Kidney (tissue), 14 donors: ENCODE results near the gene TKTL2. TPM values are rescaled to one million over a fixed set of nuclear protein-coding genes. Genes with fewer than 3 reads are reported as not detected.

ENCODE experiments used
- DNase-seq, 5 donors: peaks; one replicate each; pipeline ENCODE4 v3.0.0-alpha.2; 2013 to 2020
- FAIRE-seq: peaks from 2 replicates; lab custom pipeline; 2012; peaks lifted over from hg19 to GRCh38; lab: Jason Lieb, UNC
- H3K27ac ChIP-seq, 2 donors: one replicate each; pipeline ENCODE4 v1.7.0; 2013; ENCODE audit warnings: low read depth in 2 of 2, low read length in 2 of 2, inconsistent platforms in 1 of 2
- H3K27me3 ChIP-seq: one replicate; pipeline ENCODE4 v1.7.1; 2013; ENCODE audit warnings: low read length, inconsistent platforms; ENCODE audit not compliant: control insufficient read depth, insufficient read depth
- H3K36me3 ChIP-seq, 3 donors: one replicate each; pipeline versions ENCODE4 v1.7.0 to v1.7.1; 2013; ENCODE audit warnings: low read length in 3 of 3, control low read depth in 1 of 3, inconsistent platforms in 1 of 3; ENCODE audit not compliant: insufficient read depth in 3 of 3, control insufficient read depth in 2 of 3
- H3K4me1 ChIP-seq, 3 donors: one replicate each; pipeline versions ENCODE4 v1.7.0 to v1.7.1; 2013; ENCODE audit warnings: low read length in 3 of 3, inconsistent platforms in 1 of 3, low read depth in 1 of 3; ENCODE audit not compliant: control insufficient read depth in 2 of 3, insufficient read depth in 2 of 3
- H3K4me3 ChIP-seq, 3 donors: one replicate each; pipeline versions ENCODE4 v1.7.0 to v1.8.1; 2013; ENCODE audit warnings: low read length in 3 of 3, control low read depth in 1 of 3, inconsistent platforms in 1 of 3
- H3K9ac ChIP-seq, 3 donors: one replicate each; pipeline versions ENCODE4 v1.7.0 to v1.7.1; 2013; ENCODE audit warnings: low read length in 3 of 3, control low read depth in 1 of 3, inconsistent platforms in 1 of 3
- H3K9me3 ChIP-seq, 3 donors: one replicate each; pipeline versions ENCODE4 v1.7.0 to v1.7.1; 2013; ENCODE audit warnings: low read length in 3 of 3, control low read depth in 1 of 3, inconsistent platforms in 1 of 3; ENCODE audit not compliant: control insufficient read depth in 2 of 3, insufficient read depth in 1 of 3
- intact Hi-C: fragments of 100-400 bp; cut with DNase I; formaldehyde crosslinking; loops from one replicate; pipeline ENCODE4 v1.11.1; 2022
- polyA plus RNA-seq: library from polyadenylated mRNA; stranded (reverse); fragments of 350-450 nt; fragmentation: Illumina TruSeq; extraction: RNeasy Lipid Tissue Mini Kit (QIAGEN cat#74804); gene quantifications from one replicate; pipeline ENCODE4 v1.2.3, GENCODE V29; 2014; ENCODE audit warnings: low read depth, low replicate concordance; ENCODE audit not compliant: insufficient read depth
- total RNA-seq: library from RNA; stranded (reverse); fragmentation: NEBNext Ultra II Directional; extraction: Animal tissue kit (Norgen Biotek cat#: 25700); gene quantifications from one replicate; pipeline ENCODE4 v1.2.1, GENCODE V29; 2021
- TF ChIP-seq, protein P1 (sequence below): IDR thresholded peaks from 3 replicates; pipeline ENCODE4 v1.5.1; 2012; ENCODE audit warnings: mild to moderate bottlenecking, moderate library complexity, borderline replicate concordance; ENCODE audit not compliant: insufficient read depth; ENCODE audit errors: extremely low read depth
- donor health status: control.
- donor health status: control.
- donor health status: control.
- donor health status: control.
- donor health status: control.
- donor health status: DM: yes; HTN: yes; CAD: no.
- donor health status: Normal renal cell carcinoma (clear cell type).

The TKTL2 gene
- total and polyA plus RNA-seq, 2 donors from 2014 or later, result not detected

DNA sequence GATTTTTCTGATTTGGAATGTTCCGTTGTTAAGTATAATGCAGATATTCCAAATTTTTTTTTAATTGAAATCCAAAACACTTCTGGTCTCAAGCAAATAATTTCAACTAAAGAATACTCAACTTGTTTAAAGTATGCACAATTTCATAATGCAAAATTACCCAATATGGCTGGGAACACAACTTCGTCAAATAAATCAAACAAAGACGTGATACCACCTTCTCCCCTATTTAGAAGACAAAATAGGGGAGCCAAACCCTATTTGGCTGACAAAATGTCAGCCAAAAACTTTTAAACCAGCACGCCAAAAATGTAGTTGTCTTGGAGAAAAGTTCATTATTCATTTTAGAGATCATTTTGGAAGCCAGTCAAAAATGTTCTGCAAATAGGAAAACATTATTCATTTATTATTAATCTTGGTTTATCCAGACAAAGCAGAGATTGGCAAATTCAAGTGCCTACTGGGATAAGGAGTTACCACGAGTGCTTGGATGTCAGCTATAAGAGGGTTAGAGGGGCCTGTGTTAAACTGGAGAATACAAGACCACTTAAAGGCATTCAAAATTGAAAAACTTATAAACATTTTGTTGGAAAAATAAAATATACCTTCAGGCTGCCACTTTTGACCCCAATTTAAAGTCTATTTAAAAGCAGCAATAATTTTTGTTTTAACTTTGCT lies 3.3 kb upstream of the TKTL2 start:
- TF ChIP-seq, protein P1, sequence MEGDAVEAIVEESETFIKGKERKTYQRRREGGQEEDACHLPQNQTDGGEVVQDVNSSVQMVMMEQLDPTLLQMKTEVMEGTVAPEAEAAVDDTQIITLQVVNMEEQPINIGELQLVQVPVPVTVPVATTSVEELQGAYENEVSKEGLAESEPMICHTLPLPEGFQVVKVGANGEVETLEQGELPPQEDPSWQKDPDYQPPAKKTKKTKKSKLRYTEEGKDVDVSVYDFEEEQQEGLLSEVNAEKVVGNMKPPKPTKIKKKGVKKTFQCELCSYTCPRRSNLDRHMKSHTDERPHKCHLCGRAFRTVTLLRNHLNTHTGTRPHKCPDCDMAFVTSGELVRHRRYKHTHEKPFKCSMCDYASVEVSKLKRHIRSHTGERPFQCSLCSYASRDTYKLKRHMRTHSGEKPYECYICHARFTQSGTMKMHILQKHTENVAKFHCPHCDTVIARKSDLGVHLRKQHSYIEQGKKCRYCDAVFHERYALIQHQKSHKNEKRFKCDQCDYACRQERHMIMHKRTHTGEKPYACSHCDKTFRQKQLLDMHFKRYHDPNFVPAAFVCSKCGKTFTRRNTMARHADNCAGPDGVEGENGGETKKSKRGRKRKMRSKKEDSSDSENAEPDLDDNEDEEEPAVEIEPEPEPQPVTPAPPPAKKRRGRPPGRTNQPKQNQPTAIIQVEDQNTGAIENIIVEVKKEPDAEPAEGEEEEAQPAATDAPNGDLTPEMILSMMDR, result no peak
- Histone ChIP-seq H3K27me3 (no peaks in the 10 kb centered on the region), H3K4me1 (no peaks in the 10 kb centered on the region), H3K4me3 (no peak overlapping the region), H3K27ac (no peak overlapping the region), H3K36me3 (no peaks in the 10 kb centered on the region), H3K9ac (no peak overlapping the region), H3K9me3 (no peaks in the 10 kb centered on the region)
- DNase-seq (no peak), FAIRE-seq (no peak)
- intact Hi-C loops, result no loop called here

DNA sequence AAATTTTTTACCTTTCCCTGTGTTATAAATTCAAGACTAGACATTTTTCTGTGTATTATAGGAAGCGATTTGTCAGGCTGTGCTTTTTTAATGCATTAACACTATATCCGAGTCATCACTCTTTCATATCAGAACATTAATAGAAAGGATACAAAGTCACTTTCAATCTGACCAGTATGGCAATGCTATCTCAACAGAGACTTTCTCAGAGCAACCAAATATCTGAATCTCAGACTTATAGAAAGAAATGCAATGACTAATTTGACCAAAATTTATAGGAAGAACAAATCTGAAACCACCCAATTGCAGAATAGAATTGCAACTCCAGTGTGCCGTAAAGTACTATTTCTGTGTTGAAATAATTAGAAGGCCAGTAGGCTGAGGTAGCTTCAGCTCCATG lies 473 bp upstream of the TKTL2 start:
- no peak for FAIRE-seq

DNA sequence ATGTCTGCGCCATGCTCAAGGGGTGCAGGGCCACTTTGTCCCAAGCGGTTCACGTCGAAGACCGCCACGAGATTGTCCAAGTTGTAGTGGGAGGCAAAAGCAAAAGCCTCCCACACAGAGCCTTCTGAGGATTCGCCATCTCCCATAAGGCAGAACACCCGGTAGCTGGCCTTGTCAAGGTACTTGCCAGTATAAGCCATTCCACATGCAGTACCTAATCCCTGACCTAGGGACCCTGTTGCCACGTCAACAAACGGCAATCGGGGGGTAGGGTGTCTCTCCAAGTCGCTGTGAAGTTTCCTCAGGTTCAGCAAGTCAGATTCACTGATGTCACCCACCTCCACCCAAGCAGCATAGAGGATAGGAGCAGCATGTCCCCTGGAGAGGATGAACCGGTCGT lies 424 bp downstream of the TKTL2 start:
- Histone ChIP-seq H3K9ac (no peak overlapping the region), H3K4me1 (no peaks in the 10 kb centered on the region)
- intact Hi-C loops, result no loop called here

More for the DNA sequence above, 473 bp upstream of the TKTL2 start:
- H3K27ac ChIP-seq, result no peak overlapping the region
- H3K36me3 ChIP-seq, result no peaks in the 10 kb centered on the region
- TF ChIP-seq, protein P1, result no peak
- no peaks in the 10 kb centered on the region for H3K27me3 ChIP-seq
- H3K4me1 ChIP-seq, result no peaks in the 10 kb centered on the region
- H3K9ac ChIP-seq, result no peak overlapping the region
- DNase-seq, result no peak
- intact Hi-C loops, result no loop called here
- no peak overlapping the region for H3K4me3 ChIP-seq
- no peaks in the 10 kb centered on the region for H3K9me3 ChIP-seq

More for the DNA sequence above, 424 bp downstream of the TKTL2 start:
- DNase-seq, result peak in 1 of 5 donors; percentile 29
- TF ChIP-seq, protein P1, result no peak
- H3K27me3 ChIP-seq, result no peaks in the 10 kb centered on the region
- H3K27ac ChIP-seq, result no peak overlapping the region
- no peak overlapping the region for H3K4me3 ChIP-seq
- FAIRE-seq, result no peak
- H3K9me3 ChIP-seq, result no peaks in the 10 kb centered on the region
- no peaks in the 10 kb centered on the region for H3K36me3 ChIP-seq
